ENCODE data around the gene ADGRG1. TPM values are rescaled to one million over a fixed set of nuclear protein-coding genes. Genes with fewer than 3 reads are reported as not detected.

The ADGRG1 gene
- total and polyA plus RNA-seq, 2 donors (not counting 1 experiment from before 2014, with no cell fraction given): 1.6 to 1.8 TPM

GRCh38 chr16:57646388-57647039, 18.1 kb downstream of the ADGRG1 start:
- no peak overlapping the region for H3K9ac ChIP-seq (ENCODE audit: insufficient read depth, low read length)
- no peak overlapping the region for H3K4me3 ChIP-seq (replicated peaks in 1 of 4; ENCODE audit: control extremely low read depth in 1 of 4, insufficient read depth in 1 of 4, low read depth in 3 of 4, low read length in 4 of 4)
- peaks cover 8% of the 10 kb centered on the region for H3K4me1 ChIP-seq (ENCODE audit: control insufficient read depth, extremely low read depth, insufficient read depth, low read length)
- no peak for DNase-seq (ENCODE audit: low read depth in 2 of 2)
- H3K27ac ChIP-seq (ENCODE audit: insufficient read depth, low read length): no peak overlapping the region
- H3K4me2 ChIP-seq (ENCODE audit: extremely low read depth, insufficient read depth, low read length): no peak overlapping the region
- no peaks in the 10 kb centered on the region for H4K20me1 ChIP-seq (ENCODE audit: control insufficient read depth, extremely low read depth, insufficient read depth, low read length)
- H3K36me3 ChIP-seq (ENCODE audit: control insufficient read depth, insufficient read depth, low read length): no peaks in the 10 kb centered on the region
- H3K9me3 ChIP-seq (ENCODE audit: control insufficient read depth, insufficient read depth, low read depth, low read length): no peaks in the 10 kb centered on the region
- H3K27me3 ChIP-seq (ENCODE audit: control insufficient read depth, insufficient read depth, low read length): no peaks in the 10 kb centered on the region
- H2AFZ ChIP-seq (ENCODE audit: low read length): no peak overlapping the region
- TF ChIP-seq EZH2 (IDR thresholded peaks at IDR 0.05; ENCODE audit: low read length, missing control alignments) (no peak), CTCF (conservative IDR thresholded peaks at IDR 0.05 in 1 of 2, IDR thresholded peaks at IDR 0.05 in 1 of 2; ENCODE audit: low read depth in 1 of 2, low read length in 2 of 2) (no peak)
- H3K79me2 ChIP-seq (ENCODE audit: control insufficient read depth, insufficient read depth, low read length): no peaks in the 10 kb centered on the region

GRCh38 chr16:57647136-57647875, 18.9 kb downstream of the ADGRG1 start:
- Histone ChIP-seq H3K79me2 (ENCODE audit: control insufficient read depth, insufficient read depth, low read length) (no peaks in the 10 kb centered on the region), H3K27ac (ENCODE audit: insufficient read depth, low read length) (no peak overlapping the region), H2AFZ (ENCODE audit: low read length) (no peak overlapping the region), H3K9me3 (ENCODE audit: control insufficient read depth, insufficient read depth, low read depth, low read length) (no peaks in the 10 kb centered on the region), H3K9ac (ENCODE audit: insufficient read depth, low read length) (no peak overlapping the region), H3K4me1 (ENCODE audit: control insufficient read depth, extremely low read depth, insufficient read depth, low read length) (peaks cover 8% of the 10 kb centered on the region), H3K4me2 (ENCODE audit: extremely low read depth, insufficient read depth, low read length) (no peak overlapping the region), H3K4me3 (replicated peaks in 1 of 4; ENCODE audit: control extremely low read depth in 1 of 4, insufficient read depth in 1 of 4, low read depth in 3 of 4, low read length in 4 of 4) (no peak overlapping the region), H3K27me3 (ENCODE audit: control insufficient read depth, insufficient read depth, low read length) (no peaks in the 10 kb centered on the region), H3K36me3 (ENCODE audit: control insufficient read depth, insufficient read depth, low read length) (no peaks in the 10 kb centered on the region), H4K20me1 (ENCODE audit: control insufficient read depth, extremely low read depth, insufficient read depth, low read length) (no peaks in the 10 kb centered on the region)
- no peak for DNase-seq (ENCODE audit: low read depth in 2 of 2)
- TF ChIP-seq EZH2 (IDR thresholded peaks at IDR 0.05; ENCODE audit: low read length, missing control alignments) (no peak), CTCF (conservative IDR thresholded peaks at IDR 0.05 in 1 of 2, IDR thresholded peaks at IDR 0.05 in 1 of 2; ENCODE audit: low read depth in 1 of 2, low read length in 2 of 2) (no peak)

- no peak overlapping the region for H3K9ac ChIP-seq (ENCODE audit: insufficient read depth, low read length)
- H3K27ac ChIP-seq (ENCODE audit: insufficient read depth, low read length): no peak overlapping the region
- H3K4me1 ChIP-seq (ENCODE audit: control insufficient read depth, extremely low read depth, insufficient read depth, low read length): peaks cover 5% of the 10 kb centered on the region
- no peak for DNase-seq (ENCODE audit: low read depth in 2 of 2)
- no peaks in the 10 kb centered on the region for H3K36me3 ChIP-seq (ENCODE audit: control insufficient read depth, insufficient read depth, low read length)
- H3K4me2 ChIP-seq (ENCODE audit: extremely low read depth, insufficient read depth, low read length): no peak overlapping the region
- no peaks in the 10 kb centered on the region for H4K20me1 ChIP-seq (ENCODE audit: control insufficient read depth, extremely low read depth, insufficient read depth, low read length)
- H3K79me2 ChIP-seq (ENCODE audit: control insufficient read depth, insufficient read depth, low read length): no peaks in the 10 kb centered on the region
- no peaks in the 10 kb centered on the region for H3K27me3 ChIP-seq (ENCODE audit: control insufficient read depth, insufficient read depth, low read length)
- TF ChIP-seq EZH2 (IDR thresholded peaks at IDR 0.05; ENCODE audit: low read length, missing control alignments) (no peak), CTCF (conservative IDR thresholded peaks at IDR 0.05 in 1 of 2, IDR thresholded peaks at IDR 0.05 in 1 of 2; ENCODE audit: low read depth in 1 of 2, low read length in 2 of 2) (no peak)
- no peaks in the 10 kb centered on the region for H3K9me3 ChIP-seq (ENCODE audit: control insufficient read depth, insufficient read depth, low read depth, low read length)
- H3K4me3 ChIP-seq (replicated peaks in 1 of 4; ENCODE audit: control extremely low read depth in 1 of 4, insufficient read depth in 1 of 4, low read depth in 3 of 4, low read length in 4 of 4): no peak overlapping the region
- no peak overlapping the region for H2AFZ ChIP-seq (ENCODE audit: low read length)
Observed at GRCh38 chr16:57648125-57648524, 19.7 kb downstream of the ADGRG1 start.
